ENCODE data around the gene EPN3. TPM values are rescaled to one million over a fixed set of nuclear protein-coding genes. Genes with fewer than 3 reads are reported as not detected.
A peak's percentile ranks its signal among the peaks of the same experiment; 100 is the strongest.

EPN3 gene
- total RNA-seq, result not detected

DNA sequence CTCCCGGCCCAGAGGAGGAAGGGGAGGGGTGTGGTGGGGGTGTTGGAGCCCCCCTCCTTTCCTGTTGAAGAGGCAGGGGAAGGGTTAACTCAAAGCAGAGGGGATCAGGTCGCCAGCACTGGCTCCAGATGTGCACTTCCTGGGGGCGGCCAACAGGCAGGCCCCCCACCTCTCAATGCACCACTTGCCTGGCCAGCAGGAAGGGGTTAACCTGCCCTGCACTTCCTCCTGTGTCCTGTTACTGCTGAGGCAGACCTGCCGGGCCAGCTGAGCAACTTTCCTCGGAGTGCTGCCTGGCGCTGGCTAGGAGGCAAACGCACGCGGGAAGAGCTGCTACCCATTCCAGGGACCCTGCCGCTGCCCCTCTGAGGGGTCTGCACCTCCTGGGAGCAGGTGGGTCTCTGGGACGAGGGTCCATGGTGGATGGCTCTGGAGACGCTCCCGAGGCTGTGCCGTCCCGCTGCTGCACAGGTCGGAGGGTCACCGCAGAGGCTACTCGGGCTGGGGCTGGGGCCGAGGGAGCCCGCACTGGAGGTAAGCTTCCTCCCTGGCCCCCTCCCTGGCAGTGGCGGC, at the start of gene EPN3:
EPN3 (plus strand) TSS at position 284 of the 573 bp plus-strand sequence. CDS start 3,822 bp downstream, outside the sequence.
- H3K9me3 ChIP-seq (ENCODE audit: control insufficient read depth in 3 of 3, low read length in 3 of 3), result no peaks in the 10 kb centered on the region
- peak within 1 kb of the TSS in 1 of 3 donors; percentile 40 for H3K9ac ChIP-seq (ENCODE audit: low read depth in 1 of 3, low read length in 3 of 3)
- peak within 1 kb of the TSS in 1 of 3 donors; percentile 40 for H3K4me3 ChIP-seq (ENCODE audit: low read length in 3 of 3)
- no peaks in the 10 kb centered on the region for H3K36me3 ChIP-seq (ENCODE audit: control insufficient read depth in 3 of 3, insufficient read depth in 3 of 3, low read length in 3 of 3)
- H3K27ac ChIP-seq (ENCODE audit: low read depth, low read length), result no peak within 1 kb of the TSS
- peaks cover 16 to 27% (median 17%) of the 10 kb centered on the region in 3 donors for H3K4me1 ChIP-seq (ENCODE audit: control insufficient read depth in 3 of 3, insufficient read depth in 3 of 3, low read length in 3 of 3)
- H3K27me3 ChIP-seq (ENCODE audit: control insufficient read depth in 3 of 3, insufficient read depth in 3 of 3, low read length in 3 of 3), result peaks cover 29 to 47% (median 38%) of the 10 kb centered on the region in 3 donors

DNA sequence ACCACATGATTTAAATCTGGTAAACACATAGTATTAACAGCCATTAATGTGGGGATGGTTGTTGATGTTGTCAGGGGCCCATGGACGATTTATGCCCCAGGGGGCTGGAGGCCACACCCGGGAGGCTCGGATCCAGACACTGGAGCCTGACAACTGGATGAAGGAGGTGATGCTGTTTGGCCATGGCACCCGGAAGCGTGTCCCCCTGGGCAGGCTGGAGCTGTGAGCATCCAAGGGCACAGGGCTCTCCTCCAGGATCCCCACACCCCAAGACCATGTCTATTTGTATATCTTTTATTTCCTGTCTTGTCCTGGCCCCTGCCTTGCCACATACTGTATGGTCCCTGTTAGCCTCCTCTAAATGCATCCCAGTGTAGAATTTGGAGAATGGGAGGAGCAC, 49.3 kb upstream of the EPN3 start:
- H3K9me3 ChIP-seq (ENCODE audit: control insufficient read depth in 3 of 3, low read length in 3 of 3), result no peaks in the 10 kb centered on the region
- H3K27ac ChIP-seq (ENCODE audit: low read depth, low read length), result peak overlapping the region; percentile 77
- H3K9ac ChIP-seq (ENCODE audit: low read depth in 1 of 3, low read length in 3 of 3), result peak overlapping the region in 2 of 3 donors; percentile 25 to 38
- H3K4me1 ChIP-seq (ENCODE audit: control insufficient read depth in 3 of 3, insufficient read depth in 3 of 3, low read length in 3 of 3), result peaks cover 19 to 34% (median 34%) of the 10 kb centered on the region in 3 donors
- no peak overlapping the region for H3K4me3 ChIP-seq (ENCODE audit: low read length in 3 of 3)
- peaks cover 40 to 49% (median 41%) of the 10 kb centered on the region in 3 donors for H3K36me3 ChIP-seq (ENCODE audit: control insufficient read depth in 3 of 3, insufficient read depth in 3 of 3, low read length in 3 of 3)
- no peaks in the 10 kb centered on the region for H3K27me3 ChIP-seq (ENCODE audit: control insufficient read depth in 3 of 3, insufficient read depth in 3 of 3, low read length in 3 of 3)

DNA sequence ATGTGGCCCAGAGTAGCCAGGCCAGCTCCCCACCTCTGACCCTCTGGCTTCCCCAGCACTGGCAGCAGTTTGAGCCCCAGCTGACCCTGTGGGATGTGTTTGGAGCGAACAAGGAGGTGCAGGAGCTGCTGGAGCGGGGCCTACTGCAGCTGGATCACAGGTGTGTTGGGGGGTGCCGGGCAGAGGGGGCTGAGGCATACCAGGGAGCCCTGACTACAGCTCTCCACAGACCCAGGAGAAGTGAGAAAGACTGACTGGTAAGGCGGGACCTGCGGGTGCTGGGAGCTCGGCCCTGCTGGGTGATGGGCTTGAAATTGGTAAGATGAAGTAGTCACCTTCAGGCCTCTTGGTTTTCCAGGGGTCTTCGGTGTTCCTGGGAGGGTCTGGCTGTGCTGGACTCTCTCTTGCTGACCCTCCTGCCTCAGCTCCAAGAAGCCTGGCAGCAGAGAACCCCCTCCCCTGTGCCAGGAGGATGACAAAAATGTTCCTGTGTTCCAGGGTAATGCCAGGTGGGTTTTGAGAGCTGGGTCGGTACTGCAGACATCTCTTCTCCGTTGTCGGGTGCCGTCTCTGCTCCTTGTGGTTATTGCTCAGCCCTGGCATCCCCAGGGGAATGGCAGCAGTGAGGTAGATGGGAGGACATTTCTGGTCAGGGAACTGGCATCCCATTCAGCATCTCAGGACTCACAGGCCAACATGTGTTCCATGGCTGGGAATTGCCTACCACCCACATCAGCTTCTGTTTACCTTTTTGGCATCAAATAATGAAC, 48.0 kb upstream of the EPN3 start:
- Histone ChIP-seq H3K27me3 (ENCODE audit: control insufficient read depth in 3 of 3, insufficient read depth in 3 of 3, low read length in 3 of 3) (no peaks in the 10 kb centered on the region), H3K9me3 (ENCODE audit: control insufficient read depth in 3 of 3, low read length in 3 of 3) (no peaks in the 10 kb centered on the region), H3K4me3 (ENCODE audit: low read length in 3 of 3) (no peak overlapping the region), H3K4me1 (ENCODE audit: control insufficient read depth in 3 of 3, insufficient read depth in 3 of 3, low read length in 3 of 3) (peaks cover 15 to 30% (median 29%) of the 10 kb centered on the region in 3 donors), H3K9ac (ENCODE audit: low read depth in 1 of 3, low read length in 3 of 3) (no peak overlapping the region), H3K36me3 (ENCODE audit: control insufficient read depth in 3 of 3, insufficient read depth in 3 of 3, low read length in 3 of 3) (peaks cover 40 to 49% (median 47%) of the 10 kb centered on the region in 3 donors), H3K27ac (ENCODE audit: low read depth, low read length) (no peak overlapping the region)

DNA sequence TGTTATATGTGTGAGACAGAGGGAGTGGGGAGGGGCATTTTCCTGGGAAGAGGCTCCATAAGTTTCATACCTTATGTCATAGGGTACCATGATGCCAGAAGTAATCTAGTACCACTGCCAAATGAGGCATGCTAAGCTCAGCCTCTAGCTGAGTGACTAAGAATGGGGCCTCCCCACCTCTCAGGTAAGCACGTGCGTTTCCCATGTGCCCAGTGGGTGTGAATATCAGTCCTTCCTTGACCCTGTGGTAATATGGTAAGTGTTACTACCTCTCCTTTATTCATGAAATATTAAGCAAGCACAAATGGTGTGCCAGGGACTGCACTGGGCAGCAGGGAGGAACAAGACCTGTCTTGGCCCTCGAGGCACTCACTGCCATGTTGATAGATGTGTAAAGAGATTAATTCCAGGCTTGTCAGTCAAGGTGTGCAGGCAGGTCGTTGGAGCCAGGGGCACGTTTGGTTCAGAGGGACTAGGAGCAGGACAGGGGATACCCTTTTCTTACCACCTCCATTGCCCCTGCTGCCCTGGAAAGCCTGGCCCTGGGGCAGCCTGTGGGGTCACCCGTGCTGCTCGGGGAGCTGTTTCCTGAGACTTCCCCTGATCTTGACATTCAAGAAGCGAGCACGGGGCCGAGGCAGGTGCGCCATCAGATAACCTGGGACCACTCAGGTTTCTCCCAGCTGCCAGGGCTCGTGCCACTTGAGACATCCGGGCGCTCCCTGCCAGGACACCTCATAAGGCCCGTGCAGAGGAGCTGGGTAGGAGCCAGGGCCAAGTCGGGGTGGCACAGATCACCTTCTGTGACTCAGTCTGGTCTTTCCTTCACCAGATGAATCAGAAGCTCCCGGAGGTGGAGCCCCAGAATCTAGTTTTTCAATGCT, 45.1 kb upstream of the EPN3 start:
- Histone ChIP-seq H3K36me3 (ENCODE audit: control insufficient read depth in 3 of 3, insufficient read depth in 3 of 3, low read length in 3 of 3) (peaks cover 32 to 41% (median 33%) of the 10 kb centered on the region in 3 donors), H3K4me3 (ENCODE audit: low read length in 3 of 3) (no peak overlapping the region), H3K9me3 (ENCODE audit: control insufficient read depth in 3 of 3, low read length in 3 of 3) (no peaks in the 10 kb centered on the region), H3K9ac (ENCODE audit: low read depth in 1 of 3, low read length in 3 of 3) (peak overlapping the region in 1 of 3 donors; percentile 33), H3K27me3 (ENCODE audit: control insufficient read depth in 3 of 3, insufficient read depth in 3 of 3, low read length in 3 of 3) (no peaks in the 10 kb centered on the region), H3K4me1 (ENCODE audit: control insufficient read depth in 3 of 3, insufficient read depth in 3 of 3, low read length in 3 of 3) (peaks cover 8 to 13% (median 12%) of the 10 kb centered on the region in 3 donors), H3K27ac (ENCODE audit: low read depth, low read length) (no peak overlapping the region)

DNA sequence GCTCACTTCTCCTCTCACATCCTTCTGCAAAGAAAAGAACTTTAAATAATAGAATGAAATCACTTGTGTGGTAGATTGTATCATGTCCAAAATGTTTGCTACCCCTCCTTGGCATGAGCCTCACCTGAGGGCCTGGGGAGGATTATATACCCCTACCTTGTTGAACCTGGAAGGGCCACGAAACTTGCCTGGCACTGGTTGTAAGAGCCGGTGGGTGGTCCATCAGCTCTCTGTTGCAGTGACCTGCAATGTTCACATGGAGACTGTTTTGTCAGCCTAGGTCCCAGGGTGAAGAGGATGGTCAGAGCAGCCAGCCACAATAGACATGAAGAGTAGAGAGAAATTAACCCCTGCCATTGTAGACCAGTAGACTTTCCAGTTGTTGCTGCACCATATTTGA, 43.7 kb upstream of the EPN3 start:
- no peak overlapping the region for H3K4me3 ChIP-seq (ENCODE audit: low read length in 3 of 3)
- H3K27ac ChIP-seq (ENCODE audit: low read depth, low read length), result no peak overlapping the region
- no peaks in the 10 kb centered on the region for H3K27me3 ChIP-seq (ENCODE audit: control insufficient read depth in 3 of 3, insufficient read depth in 3 of 3, low read length in 3 of 3)
- peaks cover 23 to 33% (median 26%) of the 10 kb centered on the region in 3 donors for H3K36me3 ChIP-seq (ENCODE audit: control insufficient read depth in 3 of 3, insufficient read depth in 3 of 3, low read length in 3 of 3)
- H3K9ac ChIP-seq (ENCODE audit: low read depth in 1 of 3, low read length in 3 of 3), result no peak overlapping the region
- peaks cover 0 to 5% (median 3%) of the 10 kb centered on the region in 3 donors for H3K4me1 ChIP-seq (ENCODE audit: control insufficient read depth in 3 of 3, insufficient read depth in 3 of 3, low read length in 3 of 3)
- H3K9me3 ChIP-seq (ENCODE audit: control insufficient read depth in 3 of 3, low read length in 3 of 3), result no peaks in the 10 kb centered on the region

DNA sequence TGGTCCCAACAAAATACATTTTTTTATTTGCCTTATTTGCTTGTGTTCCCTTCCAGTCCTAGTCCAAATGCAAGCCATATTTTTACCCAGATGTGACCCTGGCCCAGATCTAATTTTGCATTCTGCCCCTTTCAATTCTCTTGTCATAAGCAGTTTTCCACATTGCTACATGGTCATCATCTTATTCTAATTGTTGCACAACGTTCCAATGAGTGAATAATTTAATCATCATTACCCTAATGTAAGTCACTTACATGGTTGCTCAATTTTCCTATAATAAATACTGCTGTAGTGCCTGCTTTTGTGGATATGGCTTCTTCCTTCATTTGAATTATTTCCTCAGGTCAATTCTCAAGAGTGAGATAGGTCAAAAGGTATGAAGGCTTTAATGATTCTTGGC, 41.0 kb upstream of the EPN3 start:
- Histone ChIP-seq H3K36me3 (ENCODE audit: control insufficient read depth in 3 of 3, insufficient read depth in 3 of 3, low read length in 3 of 3) (peaks cover 2 to 14% (median 8%) of the 10 kb centered on the region in 3 donors), H3K27ac (ENCODE audit: low read depth, low read length) (no peak overlapping the region), H3K4me3 (ENCODE audit: low read length in 3 of 3) (no peak overlapping the region), H3K4me1 (ENCODE audit: control insufficient read depth in 3 of 3, insufficient read depth in 3 of 3, low read length in 3 of 3) (peaks cover 0 to 5% (median 3%) of the 10 kb centered on the region in 3 donors), H3K9me3 (ENCODE audit: control insufficient read depth in 3 of 3, low read length in 3 of 3) (no peaks in the 10 kb centered on the region), H3K27me3 (ENCODE audit: control insufficient read depth in 3 of 3, insufficient read depth in 3 of 3, low read length in 3 of 3) (no peaks in the 10 kb centered on the region), H3K9ac (ENCODE audit: low read depth in 1 of 3, low read length in 3 of 3) (no peak overlapping the region)

DNA sequence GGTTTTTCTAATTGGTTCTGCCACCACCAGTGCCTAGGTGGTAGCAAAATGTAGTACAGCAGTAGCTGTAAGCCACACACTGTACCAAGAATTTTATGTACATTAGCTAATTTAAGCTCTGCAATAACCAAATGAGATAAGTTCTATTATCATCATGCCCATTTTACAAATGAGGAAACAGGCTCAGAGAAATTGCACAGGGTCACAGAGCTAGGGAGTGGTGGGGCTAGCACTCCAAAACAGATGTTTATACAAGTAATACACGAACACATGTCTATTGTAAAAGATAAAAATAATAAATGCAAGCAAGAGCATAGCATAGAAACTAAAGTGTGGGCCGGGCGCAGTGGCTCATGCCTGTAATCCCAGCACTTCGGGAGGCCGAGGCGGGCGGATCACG, 40.3 kb upstream of the EPN3 start:
- H3K27ac ChIP-seq (ENCODE audit: low read depth, low read length), result no peak overlapping the region
- H3K4me1 ChIP-seq (ENCODE audit: control insufficient read depth in 3 of 3, insufficient read depth in 3 of 3, low read length in 3 of 3), result peaks cover 0 to 5% (median 3%) of the 10 kb centered on the region in 3 donors
- no peak overlapping the region for H3K4me3 ChIP-seq (ENCODE audit: low read length in 3 of 3)
- H3K36me3 ChIP-seq (ENCODE audit: control insufficient read depth in 3 of 3, insufficient read depth in 3 of 3, low read length in 3 of 3), result peaks cover 0 to 11% (median 6%) of the 10 kb centered on the region in 3 donors
- H3K9me3 ChIP-seq (ENCODE audit: control insufficient read depth in 3 of 3, low read length in 3 of 3), result no peaks in the 10 kb centered on the region
- H3K27me3 ChIP-seq (ENCODE audit: control insufficient read depth in 3 of 3, insufficient read depth in 3 of 3, low read length in 3 of 3), result no peaks in the 10 kb centered on the region
- H3K9ac ChIP-seq (ENCODE audit: low read depth in 1 of 3, low read length in 3 of 3), result no peak overlapping the region

DNA sequence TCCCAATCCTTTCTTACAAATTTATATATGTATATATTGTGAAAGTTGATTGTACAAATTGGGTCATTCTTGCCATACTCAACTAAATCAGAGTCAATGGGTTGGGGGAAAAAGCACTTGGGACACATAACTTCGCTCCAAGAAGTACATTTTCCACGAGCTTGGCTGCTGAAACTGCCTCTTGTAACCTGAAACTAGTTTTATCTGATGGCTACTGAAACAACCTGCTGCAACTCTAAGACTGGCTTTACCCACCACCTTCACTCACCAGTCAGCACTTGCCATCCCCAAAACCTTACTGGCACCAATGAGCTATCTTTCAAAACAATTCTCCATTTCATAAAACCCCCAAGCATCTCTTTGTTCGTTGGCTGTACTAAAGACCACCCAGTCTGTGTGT, 38.8 kb upstream of the EPN3 start:
- H3K4me1 ChIP-seq (ENCODE audit: control insufficient read depth in 3 of 3, insufficient read depth in 3 of 3, low read length in 3 of 3), result no peaks in the 10 kb centered on the region

DNA sequence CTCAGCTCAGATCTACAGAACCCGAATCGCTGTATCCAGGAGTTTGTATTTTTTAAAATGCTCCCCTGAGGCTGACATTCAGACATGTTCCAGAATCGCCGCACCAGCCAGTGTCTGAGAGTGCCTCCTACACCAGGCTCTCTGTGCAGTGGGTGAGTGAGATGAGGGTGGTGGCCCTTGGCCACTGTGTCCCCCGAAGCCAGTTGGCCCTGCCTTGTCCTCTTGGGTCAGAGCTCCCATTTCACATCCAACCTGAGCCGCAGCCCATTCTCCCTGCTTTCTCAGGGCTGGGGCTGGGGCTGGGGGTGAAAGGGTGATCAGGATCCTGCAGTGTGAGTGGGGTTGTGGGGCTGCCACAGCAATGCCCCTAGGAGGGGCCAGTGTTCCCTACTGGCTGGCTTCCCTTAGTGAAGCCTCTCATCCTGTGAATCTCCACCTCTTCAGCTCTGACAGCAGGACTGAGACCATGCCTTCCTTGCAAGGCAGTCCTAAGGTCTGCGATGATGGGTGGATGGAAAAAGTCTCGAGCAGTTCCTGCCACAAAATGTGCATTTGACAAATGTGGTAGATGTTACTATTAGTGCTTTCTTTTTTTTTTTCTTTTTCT, 37.2 kb upstream of the EPN3 start:
- H3K36me3 ChIP-seq (ENCODE audit: control insufficient read depth in 3 of 3, insufficient read depth in 3 of 3, low read length in 3 of 3), result no peaks in the 10 kb centered on the region
- no peaks in the 10 kb centered on the region for H3K27me3 ChIP-seq (ENCODE audit: control insufficient read depth in 3 of 3, insufficient read depth in 3 of 3, low read length in 3 of 3)
- H3K9ac ChIP-seq (ENCODE audit: low read depth in 1 of 3, low read length in 3 of 3), result no peak overlapping the region
- no peaks in the 10 kb centered on the region for H3K4me1 ChIP-seq (ENCODE audit: control insufficient read depth in 3 of 3, insufficient read depth in 3 of 3, low read length in 3 of 3)
- H3K9me3 ChIP-seq (ENCODE audit: control insufficient read depth in 3 of 3, low read length in 3 of 3), result no peaks in the 10 kb centered on the region
- no peak overlapping the region for H3K4me3 ChIP-seq (ENCODE audit: low read length in 3 of 3)
- no peak overlapping the region for H3K27ac ChIP-seq (ENCODE audit: low read depth, low read length)

More for the DNA sequence above, 38.8 kb upstream of the EPN3 start:
- Histone ChIP-seq H3K9me3 (ENCODE audit: control insufficient read depth in 3 of 3, low read length in 3 of 3) (no peaks in the 10 kb centered on the region), H3K9ac (ENCODE audit: low read depth in 1 of 3, low read length in 3 of 3) (no peak overlapping the region), H3K36me3 (ENCODE audit: control insufficient read depth in 3 of 3, insufficient read depth in 3 of 3, low read length in 3 of 3) (peaks cover 0 to 1% (median 0%) of the 10 kb centered on the region in 3 donors), H3K27me3 (ENCODE audit: control insufficient read depth in 3 of 3, insufficient read depth in 3 of 3, low read length in 3 of 3) (no peaks in the 10 kb centered on the region), H3K27ac (ENCODE audit: low read depth, low read length) (no peak overlapping the region), H3K4me3 (ENCODE audit: low read length in 3 of 3) (no peak overlapping the region)
